T-helper 22 cell (primary cell): ENCODE results near the gene TRPV4.

Experiments
- DNase-seq: peaks from one replicate; pipeline ENCODE4 v3.0.0-alpha.2; 2020; ENCODE audit warnings: low read depth

The TRPV4 gene

DNA sequence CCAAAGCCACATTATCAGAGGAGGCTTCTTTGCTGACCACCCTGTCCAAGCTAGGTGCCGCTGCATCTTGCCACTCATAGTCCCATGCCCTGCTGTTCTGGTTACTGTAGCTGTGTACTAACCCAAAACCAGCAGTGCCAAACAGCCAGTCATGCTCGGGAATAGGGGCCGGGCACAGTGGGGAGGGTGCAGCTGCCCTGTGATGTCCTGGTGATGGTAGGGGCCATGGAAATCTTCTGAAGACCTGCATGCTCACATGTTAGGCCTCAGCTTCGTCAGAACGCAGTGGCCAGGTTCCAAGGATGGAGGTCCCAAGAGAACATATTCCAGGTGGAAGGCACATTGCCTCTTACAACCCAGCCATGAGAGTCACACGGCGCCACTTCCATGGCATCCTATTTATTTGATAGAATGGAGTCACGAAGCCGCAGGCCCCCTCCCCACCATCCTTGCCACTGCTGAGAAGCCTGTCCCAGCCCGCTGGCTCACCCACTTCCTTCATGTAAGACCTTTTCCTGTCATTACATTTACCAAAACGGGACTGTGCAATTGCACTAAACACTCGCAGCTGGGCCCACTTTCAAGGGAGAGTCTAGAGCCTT is 71.0 kb downstream of the TRPV4 start:
- DNase-seq = no peak

DNA sequence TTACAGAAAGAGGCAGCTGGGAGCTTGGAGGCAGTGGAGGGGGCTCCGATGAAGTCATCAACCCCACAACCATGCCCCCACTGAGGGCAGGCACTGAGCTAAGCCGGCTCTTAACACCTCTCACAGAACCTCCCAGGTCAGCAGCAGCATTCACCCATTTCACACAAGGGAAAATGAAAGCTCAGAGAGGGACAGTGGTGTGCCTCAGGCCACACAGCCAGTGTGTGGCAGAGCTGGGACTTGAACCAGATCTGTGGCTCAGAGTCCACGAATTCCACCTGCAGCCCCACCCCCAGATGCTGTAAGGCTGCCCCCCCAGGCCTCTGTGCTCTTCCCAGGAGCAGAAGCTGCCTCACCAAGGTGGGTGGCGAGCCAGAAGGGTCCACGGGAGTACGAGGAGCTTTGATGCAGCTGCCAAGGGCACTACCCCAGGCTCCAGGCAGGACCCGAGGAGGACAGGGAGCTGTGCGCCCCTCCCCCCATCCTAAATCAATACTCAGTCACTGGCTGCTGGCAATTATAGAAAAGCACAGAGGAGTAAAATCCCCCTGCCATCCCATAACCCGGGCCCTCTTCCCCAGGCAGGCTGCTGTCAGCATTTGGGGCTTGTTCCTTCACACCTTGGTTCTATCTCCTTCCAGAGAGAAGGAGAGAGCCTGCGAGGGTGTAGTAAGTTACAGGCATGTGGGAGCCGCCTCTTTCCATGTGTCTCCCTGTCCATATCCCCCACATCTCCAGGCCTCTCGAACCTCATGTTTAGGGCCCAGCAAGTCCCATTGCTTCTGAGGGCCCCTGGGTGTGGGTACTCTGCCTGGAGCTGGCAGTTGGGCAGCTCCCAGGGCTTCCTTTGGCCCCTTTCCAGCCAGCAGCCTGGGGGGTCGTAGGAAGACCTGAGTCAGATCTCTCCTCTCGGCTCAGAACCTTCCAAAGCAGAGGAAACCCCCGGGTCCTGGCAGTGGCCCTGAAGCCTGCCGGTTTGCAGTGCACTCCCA is 72.0 kb downstream of the TRPV4 start:
- DNase-seq = no peak

DNA sequence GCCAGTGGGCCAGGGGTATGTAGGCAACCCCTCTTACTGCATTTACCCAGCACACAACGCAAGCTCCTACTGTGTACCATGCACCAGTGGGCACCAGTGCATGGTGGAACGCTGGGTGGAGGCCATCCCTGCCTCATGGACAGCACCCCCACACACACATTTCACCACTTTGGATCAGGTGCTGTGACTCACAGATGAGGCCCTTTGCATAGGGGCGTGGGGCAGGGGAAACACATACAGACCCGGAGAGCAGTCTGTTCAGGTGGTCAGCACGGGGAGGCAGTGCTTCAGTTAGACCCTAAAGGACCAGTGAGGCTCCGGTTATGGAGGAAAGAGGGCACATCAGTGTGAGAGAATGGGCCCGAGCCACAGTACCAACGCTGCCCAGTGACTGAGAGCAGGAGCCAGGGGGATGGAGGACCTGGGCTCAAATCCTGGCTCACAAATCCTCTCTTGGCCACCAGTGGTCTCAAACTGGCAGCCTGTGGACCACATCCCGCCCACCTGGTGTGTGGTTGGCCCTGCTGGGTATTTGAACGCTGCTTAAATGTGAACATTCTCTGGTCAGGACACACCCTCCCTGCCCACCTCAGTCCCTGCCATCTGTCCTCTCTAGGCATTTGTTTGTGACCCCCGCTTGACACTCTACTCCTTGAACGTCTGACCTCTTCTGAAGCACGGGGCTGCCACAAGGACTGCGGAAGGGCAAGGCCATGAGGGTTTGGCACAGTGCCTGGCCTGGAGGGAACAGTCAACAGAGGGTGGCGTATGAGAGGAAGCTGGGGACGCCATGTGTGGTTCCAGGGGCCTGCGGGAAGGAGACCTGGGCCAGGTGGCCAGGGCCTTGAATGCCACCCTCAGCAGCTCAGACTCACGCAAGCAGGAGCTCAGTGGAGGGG is 72.9 kb downstream of the TRPV4 start:
- DNase-seq = no peak

DNA sequence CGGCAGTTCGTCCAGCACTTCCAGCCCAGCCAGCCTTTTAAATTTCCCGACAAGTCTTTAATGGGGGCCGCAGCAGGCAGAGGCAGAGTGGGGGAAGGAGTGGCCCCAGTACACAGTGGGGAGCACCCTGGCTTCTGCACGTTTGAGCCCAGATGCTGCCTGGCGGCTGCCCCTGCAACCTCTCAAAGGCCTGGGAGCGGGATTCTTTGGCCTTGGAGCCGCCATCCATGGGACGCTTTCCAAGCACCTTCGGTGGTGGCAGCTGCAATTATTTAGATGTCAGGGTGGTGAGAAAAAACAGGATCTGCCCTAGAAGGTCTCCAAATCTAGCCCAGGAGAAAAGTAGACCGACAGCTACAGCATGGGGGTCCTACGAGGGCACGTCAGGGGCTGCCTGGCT is 73.6 kb downstream of the TRPV4 start:
- no peak for DNase-seq

DNA sequence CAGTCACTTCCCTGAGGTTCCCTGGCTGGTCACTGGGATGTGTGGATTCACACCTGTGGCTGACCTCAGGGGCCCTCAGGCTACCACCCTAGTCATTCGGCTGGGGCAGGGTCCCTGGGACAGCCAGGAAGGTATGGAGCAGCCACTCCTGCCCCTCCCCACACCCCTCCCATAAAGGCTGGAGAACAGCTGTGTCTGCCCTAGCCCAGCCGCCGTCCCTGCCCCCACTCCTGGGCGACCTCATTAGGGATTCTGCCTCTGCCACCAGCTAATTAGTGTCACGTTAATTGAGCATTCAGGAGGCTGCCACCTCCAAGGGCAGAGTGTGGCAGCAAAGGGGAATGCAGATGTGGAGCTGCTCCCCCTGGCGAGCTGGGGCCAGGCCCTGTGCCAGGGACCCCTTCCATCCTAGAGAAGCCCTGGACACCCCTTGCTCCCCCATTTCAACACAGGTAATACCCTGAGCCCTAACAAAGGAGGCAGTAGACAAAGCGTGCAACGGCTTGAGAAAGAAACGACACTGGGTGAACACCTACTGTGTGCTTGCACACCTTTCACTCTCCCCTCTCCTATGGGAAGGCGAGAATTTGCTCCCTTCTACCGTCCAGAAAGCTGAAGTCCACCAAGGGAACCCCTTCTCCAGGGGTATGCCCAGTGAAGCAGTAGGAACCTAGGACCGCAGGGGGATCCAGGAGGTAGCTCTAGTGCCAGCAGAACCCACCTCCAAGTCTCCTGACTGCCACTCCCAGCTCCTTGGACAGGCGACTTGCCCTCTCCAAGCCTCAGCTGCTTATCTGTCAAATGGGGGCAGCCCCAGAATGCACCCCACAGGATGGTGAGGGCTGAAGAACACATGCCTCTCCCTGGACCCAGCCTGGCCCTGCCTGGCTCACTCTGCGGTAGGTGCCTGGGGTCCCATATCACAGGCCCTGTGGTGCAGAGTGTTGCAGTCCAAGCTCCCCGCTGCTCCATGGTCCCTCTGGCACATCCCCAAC is 74.5 kb downstream of the TRPV4 start:
- DNase-seq = no peak

DNA sequence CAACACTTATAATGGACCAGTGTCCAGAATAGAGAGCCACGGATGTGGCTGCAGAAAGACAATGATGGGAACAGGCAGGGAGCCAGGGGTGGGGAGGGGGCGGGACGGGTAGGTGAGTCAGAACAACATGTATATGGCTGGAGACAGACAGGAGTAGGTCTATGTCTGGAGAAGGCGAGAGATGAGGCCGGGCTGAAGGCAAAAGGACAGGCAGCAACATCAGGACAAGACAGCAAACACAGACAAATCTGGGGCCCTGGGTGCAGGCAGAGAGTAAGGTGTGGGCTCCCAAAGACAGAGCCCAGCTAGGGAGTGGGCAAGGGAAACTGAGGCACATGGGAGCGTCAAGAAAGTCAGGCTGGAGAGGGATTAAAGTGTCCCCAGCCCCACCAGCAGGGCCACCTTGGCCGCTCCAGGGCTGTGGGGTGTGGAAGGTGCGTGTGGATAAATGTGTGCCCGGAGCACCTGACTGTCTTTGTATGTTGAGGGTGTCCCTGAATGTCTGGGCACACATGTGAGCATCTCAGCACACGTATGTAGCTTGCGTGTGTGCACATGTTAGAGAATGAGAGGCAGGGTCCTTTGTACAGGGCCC is 75.4 kb downstream of the TRPV4 start:
- DNase-seq = no peak

DNA sequence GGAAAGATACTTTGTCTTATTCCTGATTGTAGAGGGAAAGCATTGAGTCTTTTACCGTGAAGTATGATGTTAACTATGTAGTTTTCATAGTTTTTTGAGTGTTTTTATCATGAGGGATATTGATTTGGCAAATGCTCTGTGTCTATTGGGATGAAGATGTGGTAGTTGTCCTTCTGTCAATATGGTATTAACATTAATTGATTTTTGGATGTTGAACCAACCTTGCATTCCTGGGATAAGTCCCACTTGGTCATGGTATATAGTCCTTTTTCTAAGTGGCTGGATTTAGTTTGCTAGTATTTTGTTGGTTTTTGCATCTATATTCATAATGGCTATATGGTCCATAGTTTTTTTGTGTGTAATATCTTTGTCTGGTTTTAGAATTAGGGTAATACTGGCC is 76.7 kb downstream of the TRPV4 start:
- DNase-seq = no peak

DNA sequence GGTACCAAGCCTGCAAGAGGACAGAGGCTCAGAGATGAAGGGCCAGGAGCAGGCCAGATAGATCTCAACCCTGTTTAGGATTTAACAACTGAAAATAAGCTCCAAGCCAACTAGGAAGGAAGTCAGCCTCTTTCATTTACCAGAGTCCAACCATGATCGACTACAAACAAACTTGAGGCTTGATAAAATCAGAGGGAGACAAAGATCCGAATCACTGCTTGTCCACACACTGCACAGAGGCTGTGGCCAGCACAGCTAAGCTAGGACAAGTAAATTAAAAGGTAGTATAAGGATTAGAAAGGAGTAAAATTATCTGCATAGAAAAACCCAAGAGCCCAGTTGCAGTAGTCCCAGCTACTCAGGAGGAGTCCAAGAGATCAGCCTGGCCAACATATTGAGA is 79.2 kb downstream of the TRPV4 start:
- no peak for DNase-seq

DNA sequence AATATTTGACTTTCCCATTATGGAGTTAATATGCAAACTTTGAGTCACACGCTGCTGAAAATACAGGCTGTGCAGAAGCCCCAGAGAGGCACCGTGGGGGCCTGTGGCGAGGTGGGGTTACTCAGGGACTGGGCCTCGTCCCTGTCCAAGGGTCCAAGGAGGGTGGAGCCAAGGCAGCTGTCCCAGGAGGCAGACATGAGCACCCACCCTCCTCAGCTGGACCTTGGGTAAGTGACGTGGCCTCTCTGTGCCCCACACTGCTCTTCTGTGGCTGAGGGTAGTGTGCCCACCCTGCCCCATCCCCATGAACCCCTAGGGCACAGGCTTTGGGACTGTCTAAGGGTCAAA is 80.2 kb downstream of the TRPV4 start:
- no peak for DNase-seq

DNA sequence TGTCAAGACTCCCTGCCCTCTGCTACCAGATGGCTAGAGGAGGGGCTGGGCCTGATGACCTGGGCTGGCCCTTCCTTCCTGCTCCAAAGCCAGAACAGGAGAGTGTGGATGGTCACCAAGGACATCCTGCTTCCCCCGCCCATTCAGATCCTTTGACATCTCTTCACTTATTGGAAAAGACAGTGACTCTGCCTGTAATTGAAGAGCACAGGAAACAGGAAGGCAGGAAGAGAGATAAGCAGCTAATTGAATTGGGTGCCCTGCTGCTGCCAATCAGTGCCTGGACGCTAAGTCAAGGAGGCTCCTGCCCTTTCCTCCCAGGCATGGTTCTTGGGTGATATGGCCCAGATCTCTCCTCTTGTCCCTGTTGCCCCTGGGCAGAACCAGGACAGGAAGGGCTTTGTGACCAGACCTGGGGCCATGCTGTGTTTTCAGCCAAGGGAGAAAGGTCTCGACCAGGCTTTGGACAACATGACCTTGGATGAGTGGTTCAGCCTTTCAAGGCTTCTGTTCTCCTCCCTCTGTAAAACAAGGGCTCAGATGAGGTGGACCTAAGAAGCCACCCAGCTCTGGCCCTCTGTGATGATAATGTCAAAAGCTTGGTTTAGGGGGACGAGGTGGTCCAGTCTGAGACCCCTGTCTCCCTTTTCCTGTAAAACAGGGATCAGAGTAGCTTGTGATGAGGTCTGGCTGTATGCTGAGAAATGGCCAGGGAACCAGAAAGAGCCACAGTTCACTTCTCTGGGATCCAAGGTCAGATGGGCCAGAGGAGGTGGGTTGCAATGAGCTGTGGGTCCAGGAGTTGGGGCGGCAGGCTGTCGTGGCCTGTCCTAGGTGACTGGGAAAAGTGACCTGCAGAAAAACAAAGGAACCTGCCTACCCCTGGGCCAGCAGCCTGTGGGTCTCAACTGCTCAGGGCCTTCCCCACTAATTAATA is 80.8 kb downstream of the TRPV4 start:
- DNase-seq = no peak

DNA sequence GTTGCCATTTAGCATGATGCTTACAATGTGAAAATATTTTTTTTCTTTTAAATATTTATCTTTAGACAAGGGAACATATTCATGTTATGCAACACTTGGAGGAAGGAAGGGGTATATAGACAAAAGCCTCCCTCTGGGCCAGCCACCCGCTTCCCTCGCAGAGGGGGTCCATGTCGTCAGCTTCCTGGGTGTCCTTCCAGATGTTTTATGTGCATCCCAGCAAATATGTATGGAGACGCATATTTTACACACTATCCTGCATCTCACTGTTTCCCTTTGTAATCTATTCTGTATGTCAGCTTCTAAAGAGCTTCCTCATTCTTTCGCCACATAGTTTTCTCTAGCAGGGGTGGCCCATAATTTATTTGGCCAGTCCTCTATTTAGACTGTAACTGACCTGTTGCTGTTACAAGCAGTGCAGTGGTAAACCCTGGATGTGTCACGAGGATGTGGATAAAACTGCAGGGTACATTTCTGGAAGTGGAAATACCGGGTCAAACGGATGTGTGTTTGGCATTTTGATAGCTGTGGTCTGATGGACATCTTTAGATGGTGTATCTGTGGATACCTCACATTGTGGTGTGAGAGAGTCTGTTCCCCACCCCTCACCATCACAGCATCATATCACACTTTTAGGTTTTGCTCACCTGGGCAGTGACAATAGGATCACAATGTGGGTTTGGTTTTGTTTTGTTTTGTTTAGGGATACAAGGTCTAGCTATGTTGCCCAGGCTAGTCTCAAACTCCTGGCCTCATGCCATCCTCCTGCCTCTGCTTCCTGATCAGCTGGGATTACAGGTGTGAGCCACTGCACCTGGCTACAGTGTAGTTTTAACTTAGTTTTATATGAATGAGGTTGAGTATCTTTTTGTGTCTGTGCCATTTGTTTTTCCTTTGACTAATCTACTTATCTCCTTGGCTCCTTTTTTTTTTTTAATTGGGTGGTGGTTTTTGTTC is 87.9 kb downstream of the TRPV4 start:
- no peak for DNase-seq

DNA sequence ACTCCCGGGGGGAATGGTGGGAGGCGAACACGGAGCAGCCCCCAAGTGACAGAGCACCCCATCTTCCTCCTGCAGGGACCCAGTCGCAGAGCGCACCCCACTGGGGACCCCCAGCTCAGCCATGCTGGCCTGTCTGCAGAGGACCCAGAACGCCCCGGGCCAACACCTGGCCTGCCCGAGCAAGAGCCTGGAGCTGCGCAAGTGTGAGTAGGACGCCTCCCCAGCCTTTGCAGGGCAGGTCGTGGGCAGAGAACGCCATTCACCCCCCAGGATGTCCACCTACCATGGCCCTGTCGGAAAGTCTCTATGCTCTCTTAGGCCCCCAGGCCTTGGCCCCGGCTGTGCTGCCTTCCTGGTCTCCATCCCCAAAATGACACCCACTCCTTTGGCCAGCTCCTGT is 89.2 kb downstream of the TRPV4 start:
- DNase-seq = no peak

DNA sequence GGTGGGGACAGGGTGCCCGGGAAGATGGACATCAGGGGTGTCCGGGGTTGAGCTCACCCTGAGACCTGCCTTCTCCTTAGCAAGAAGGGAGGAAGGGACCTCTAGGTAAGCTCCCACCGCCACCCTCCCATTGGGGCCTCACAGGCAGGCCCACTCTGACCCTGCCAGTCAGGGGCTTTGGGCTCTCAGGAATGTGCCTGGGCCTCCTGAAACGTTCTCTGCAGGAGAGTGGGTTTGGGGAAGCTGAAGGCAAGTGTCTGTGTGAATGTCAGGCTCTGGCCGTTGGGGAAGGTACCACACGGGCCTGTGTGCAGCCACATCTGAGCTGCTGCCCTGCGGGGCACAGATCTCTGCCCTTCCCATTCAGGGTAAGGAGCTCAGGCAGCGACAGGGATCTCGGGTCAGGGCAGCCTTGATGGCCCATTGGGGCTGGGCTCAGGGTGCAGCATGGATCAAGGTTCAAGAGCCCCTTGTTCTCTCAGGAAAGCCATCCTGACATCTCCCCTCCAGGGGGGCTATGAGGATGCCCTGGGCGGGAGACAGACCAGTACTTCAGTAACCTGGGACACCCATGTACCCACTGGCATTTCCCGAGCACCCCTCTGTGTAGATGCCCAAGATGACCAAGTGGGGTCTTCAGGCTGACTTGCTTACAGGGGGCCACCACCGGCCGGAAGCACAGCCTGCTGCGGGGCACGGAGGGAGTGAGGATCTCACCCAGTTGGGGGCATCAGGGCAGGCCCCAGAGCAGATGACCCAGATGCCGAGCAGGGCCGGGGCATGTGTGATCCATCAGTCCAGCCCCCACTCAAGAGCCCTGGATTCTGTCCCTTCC is 89.9 kb downstream of the TRPV4 start:
- DNase-seq = no peak

DNA sequence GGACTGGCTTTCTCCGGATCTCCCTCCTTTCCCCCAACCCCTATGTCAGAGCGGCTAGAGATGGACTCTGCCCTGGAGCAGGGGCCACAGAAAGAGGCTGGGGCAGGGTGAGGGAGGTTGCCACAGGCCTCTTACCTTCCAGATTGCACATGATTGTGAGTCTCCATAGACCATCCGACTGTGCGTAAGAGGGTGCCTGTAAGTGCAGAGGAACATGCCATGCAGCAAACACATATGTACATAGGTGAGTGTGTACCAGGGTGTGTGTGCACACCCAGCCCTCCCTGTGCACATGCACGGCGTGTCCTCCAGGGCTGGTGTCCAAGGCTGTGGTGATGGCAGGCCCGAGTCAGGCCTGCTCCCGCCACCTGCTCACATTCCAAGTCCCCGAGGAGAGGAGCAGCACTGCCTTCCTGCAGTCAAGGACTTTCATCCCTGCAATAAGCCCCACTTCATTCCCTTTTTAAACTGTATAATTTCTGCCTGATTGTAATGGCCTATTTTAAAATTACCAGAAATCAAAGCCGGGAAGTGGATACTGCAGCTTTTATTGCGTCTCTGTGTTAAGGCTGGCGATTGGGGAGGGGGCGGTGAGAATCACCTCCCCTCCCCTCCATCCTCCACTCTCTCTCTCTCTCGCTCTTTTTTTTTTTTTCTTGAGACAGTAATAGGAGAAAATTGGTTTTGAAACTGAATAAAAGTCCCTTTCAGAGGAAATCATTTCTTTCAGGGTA is 91.1 kb downstream of the TRPV4 start:
- DNase-seq = no peak

DNA sequence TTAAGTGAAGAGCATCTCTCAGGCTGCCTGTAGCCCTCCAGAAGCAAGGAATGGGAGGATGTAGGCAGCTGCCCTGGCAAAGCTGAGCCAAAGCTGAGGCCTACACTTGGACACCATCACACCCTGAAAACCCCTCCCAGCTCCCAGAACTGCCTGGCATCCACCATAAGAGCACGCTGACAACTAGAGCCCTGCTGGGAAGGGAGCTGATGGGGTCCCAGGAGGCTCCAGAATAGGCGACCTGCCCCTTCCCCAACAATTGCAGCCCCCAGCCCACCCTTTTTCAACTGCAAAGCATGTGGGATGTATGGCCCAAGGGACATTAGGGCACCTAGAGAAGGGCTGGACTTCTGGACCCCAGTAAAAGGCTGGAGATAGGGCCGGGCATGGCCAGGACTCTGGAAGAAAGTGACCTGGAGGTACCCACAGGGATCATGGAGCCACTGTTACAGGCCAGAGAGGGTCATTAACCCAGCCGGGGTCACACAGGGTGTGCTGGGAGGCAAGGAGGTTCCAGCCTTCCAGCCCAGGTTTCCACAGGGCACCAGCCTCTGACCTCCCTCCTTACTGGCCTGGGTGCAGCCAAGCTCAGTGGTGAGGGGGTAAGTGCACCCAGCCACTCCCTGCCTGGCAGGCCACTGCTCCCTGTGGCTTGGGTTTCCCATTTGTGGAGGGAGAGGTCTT is 91.8 kb downstream of the TRPV4 start:
- DNase-seq = no peak

DNA sequence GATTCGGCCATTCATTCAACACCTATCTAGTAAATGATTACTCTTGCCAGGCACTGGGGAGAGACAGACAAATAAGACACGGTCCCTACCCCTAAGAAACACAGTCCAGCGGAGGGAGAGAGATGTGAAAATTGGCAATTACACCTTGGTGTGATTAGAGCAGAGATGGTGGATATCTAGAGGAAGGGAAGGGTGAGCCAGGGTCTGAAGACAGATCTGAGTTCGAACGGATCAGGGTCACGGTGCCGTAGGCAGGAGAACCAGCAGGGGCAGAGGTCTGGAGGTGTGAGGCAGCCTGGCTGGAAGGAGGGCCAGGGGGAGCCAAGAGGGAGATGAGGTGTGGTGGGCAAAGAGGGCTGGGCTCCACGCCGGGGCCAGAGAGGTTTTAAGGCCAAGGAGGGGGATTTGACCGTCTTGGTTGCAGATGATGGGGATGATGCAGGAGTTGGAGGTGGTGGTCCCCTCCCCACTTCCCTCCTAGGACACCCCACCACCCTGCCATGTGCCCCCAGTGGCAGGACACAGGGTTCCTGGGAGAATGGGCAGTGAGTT is 92.4 kb downstream of the TRPV4 start:
- no peak for DNase-seq
